SJCRH30 (cell line): ENCODE results near the gene HOXB4. TPM values are rescaled to one million over a fixed set of nuclear protein-coding genes. Genes with fewer than 3 reads are reported as not detected.
A peak's percentile ranks its signal among the peaks of the same experiment; 100 is the strongest.

Source experiments
- DNase-seq, 2 experiments: peaks; one replicate each; pipeline ENCODE4 v3.0.0-alpha.2; 2015 to 2020
- H3K27ac ChIP-seq: fragments of 250-450 bp; sonication (Bioruptor Pico); 2 replicates; pipeline ENCODE4 v1.5.1; 2020; ENCODE audit warnings: mild to moderate bottlenecking, moderate library complexity
- H3K27me3 ChIP-seq: fragments of 250-450 bp; sonication (Bioruptor Pico); 2 replicates; pipeline ENCODE4 v1.5.1; 2020; ENCODE audit warnings: mild to moderate bottlenecking, moderate library complexity
- H3K36me3 ChIP-seq: fragments of 250-450 bp; sonication (Bioruptor Pico); 2 replicates; pipeline ENCODE4 v1.5.1; 2020; ENCODE audit warnings: mild to moderate bottlenecking, moderate library complexity
- H3K4me1 ChIP-seq: fragments of 250-450 bp; sonication (Bioruptor Pico); 2 replicates; pipeline ENCODE4 v1.5.1; 2020; ENCODE audit warnings: mild to moderate bottlenecking, moderate library complexity
- H3K4me3 ChIP-seq: fragments of 250-450 bp; sonication (Bioruptor Pico); 2 replicates; pipeline ENCODE4 v1.5.1; 2020; ENCODE audit warnings: mild to moderate bottlenecking, moderate library complexity
- H3K9me3 ChIP-seq: fragments of 250-450 bp; sonication (Bioruptor Pico); replicated peaks from 2 replicates; pipeline ENCODE4 v1.5.1; 2020; ENCODE audit warnings: mild to moderate bottlenecking, moderate library complexity
- total RNA-seq: library from RNA; depleted of rRNA; stranded (reverse); fragments of >200 nt; shearing (Covaris generic); gene quantifications from 2 replicates; pipeline ENCODE4 v1.2.3, GENCODE V29; 2014; rRNA removed

HOXB4 gene
- total RNA-seq: 3.7 and 4.3 TPM in 2 replicates

- H3K27me3 ChIP-seq: no peaks in the 10 kb centered on the region
- 0 out of 2 replicates have a peak, but pooled peaks cover 4% of the 10 kb centered on the region for H3K4me1 ChIP-seq
- peak within 1 kb of the TSS; percentile 94 for H3K4me3 ChIP-seq
- DNase-seq: peak; percentile 80 to 82
- H3K27ac ChIP-seq: peak within 1 kb of the TSS; percentile 42; the same call in 1 of the 2 replicates
- H3K9me3 ChIP-seq: no peaks in the 10 kb centered on the region
- no peaks in the 10 kb centered on the region for H3K36me3 ChIP-seq
Measured at GRCh38 chr17:48577946-48578615, at the start of gene HOXB4. TSS of gene HOXB4 (minus strand) at chr17:48578350. CDS start at chr17:48578319, 31 bp downstream.

- Histone ChIP-seq H3K9me3 (no peaks in the 10 kb centered on the region), H3K27ac (peak overlapping the region; percentile 8; the same call in 1 of the 2 replicates)
Measured at GRCh38 chr17:48627118-48627597, 49.0 kb upstream of the HOXB4 start.

GRCh38 chr17:48626245-48627117 is 48.3 kb upstream of the HOXB4 start, which contains the start of gene HOXB9:
TSS of gene HOXB9 (minus strand) at chr17:48626358. CDS start at chr17:48626269, 89 bp downstream.
- Histone ChIP-seq H3K4me3 (peak within 1 kb of the TSS; percentile 59), H3K27ac (peak within 1 kb of the TSS; percentile 8; the same call in 1 of the 2 replicates), H3K4me1 (no peaks in the 10 kb centered on the region; the same call in 1 of the 2 replicates), H3K27me3 (peaks cover 17% of the 10 kb centered on the region), H3K36me3 (no peaks in the 10 kb centered on the region), H3K9me3 (no peaks in the 10 kb centered on the region)
- DNase-seq: peak; percentile 61 to 62

More at GRCh38 chr17:48627118-48627597, 49.0 kb upstream of the HOXB4 start:
- DNase-seq: peak in 1 of 2 experiments; percentile 20
- Histone ChIP-seq H3K36me3 (no peaks in the 10 kb centered on the region), H3K27me3 (peaks cover 17% of the 10 kb centered on the region), H3K4me1 (no peaks in the 10 kb centered on the region; the same call in 1 of the 2 replicates), H3K4me3 (peak overlapping the region; percentile 59)

- peak; percentile 30 to 53 for DNase-seq
- peaks cover 12% of the 10 kb centered on the region for H3K27me3 ChIP-seq
- H3K27ac ChIP-seq: no peak overlapping the region
- H3K9me3 ChIP-seq: no peaks in the 10 kb centered on the region
- H3K4me1 ChIP-seq: no peaks in the 10 kb centered on the region; the same call in 1 of the 2 replicates
- peak overlapping the region; percentile 59 for H3K4me3 ChIP-seq
- H3K36me3 ChIP-seq: no peaks in the 10 kb centered on the region
Measured at GRCh38 chr17:48625495-48626244, 47.5 kb upstream of the HOXB4 start.

- peak; percentile 29 to 49 for DNase-seq
- Histone ChIP-seq H3K4me1 (no peaks in the 10 kb centered on the region; the same call in 1 of the 2 replicates), H3K4me3 (peak overlapping the region; percentile 59), H3K9me3 (no peaks in the 10 kb centered on the region), H3K36me3 (no peaks in the 10 kb centered on the region), H3K27me3 (peaks cover 12% of the 10 kb centered on the region), H3K27ac (no peak overlapping the region)
Measured at GRCh38 chr17:48624544-48625494, 46.7 kb upstream of the HOXB4 start.

GRCh38 chr17:48624118-48624517 is 46.0 kb upstream of the HOXB4 start:
- peaks cover 12% of the 10 kb centered on the region for H3K27me3 ChIP-seq

GRCh38 chr17:48623583-48623982 is 45.4 kb upstream of the HOXB4 start:
- no peak overlapping the region for H3K27ac ChIP-seq
- H3K4me1 ChIP-seq: no peaks in the 10 kb centered on the region; the same call in 1 of the 2 replicates
- no peaks in the 10 kb centered on the region for H3K36me3 ChIP-seq
- no peak for DNase-seq
- H3K27me3 ChIP-seq: peaks cover 13% of the 10 kb centered on the region
- H3K4me3 ChIP-seq: no peak overlapping the region
- no peaks in the 10 kb centered on the region for H3K9me3 ChIP-seq

More at GRCh38 chr17:48624118-48624517, 46.0 kb upstream of the HOXB4 start:
- H3K36me3 ChIP-seq: no peaks in the 10 kb centered on the region
- H3K9me3 ChIP-seq: no peaks in the 10 kb centered on the region
- no peak overlapping the region for H3K27ac ChIP-seq
- H3K4me1 ChIP-seq: no peaks in the 10 kb centered on the region; the same call in 1 of the 2 replicates
- no peak for DNase-seq
- no peak overlapping the region for H3K4me3 ChIP-seq

- no peak overlapping the region for H3K4me3 ChIP-seq
- no peaks in the 10 kb centered on the region; the same call in 1 of the 2 replicates for H3K4me1 ChIP-seq
- H3K27ac ChIP-seq: no peak overlapping the region
- DNase-seq: no peak
- H3K9me3 ChIP-seq: no peaks in the 10 kb centered on the region
- no peaks in the 10 kb centered on the region for H3K36me3 ChIP-seq
- H3K27me3 ChIP-seq: peaks cover 20% of the 10 kb centered on the region
Measured at GRCh38 chr17:48622857-48623256, 44.7 kb upstream of the HOXB4 start.

GRCh38 chr17:48621410-48622392 is 43.6 kb upstream of the HOXB4 start:
- H3K27ac ChIP-seq: no peak overlapping the region
- H3K4me1 ChIP-seq: no peaks in the 10 kb centered on the region
- no peak overlapping the region for H3K4me3 ChIP-seq
- DNase-seq: no peak
- H3K36me3 ChIP-seq: no peaks in the 10 kb centered on the region
- no peaks in the 10 kb centered on the region for H3K9me3 ChIP-seq
- peaks cover 23% of the 10 kb centered on the region for H3K27me3 ChIP-seq

GRCh38 chr17:48620461-48621139 is 42.5 kb upstream of the HOXB4 start:
- H3K27me3 ChIP-seq: peaks cover 30% of the 10 kb centered on the region
- no peak for DNase-seq

GRCh38 chr17:48619826-48620449 is 41.8 kb upstream of the HOXB4 start:
- Histone ChIP-seq H3K36me3 (no peaks in the 10 kb centered on the region), H3K4me1 (no peaks in the 10 kb centered on the region), H3K27ac (no peak overlapping the region), H3K9me3 (no peaks in the 10 kb centered on the region), H3K4me3 (no peak overlapping the region), H3K27me3 (peaks cover 30% of the 10 kb centered on the region)
- no peak for DNase-seq

More at GRCh38 chr17:48620461-48621139, 42.5 kb upstream of the HOXB4 start:
- H3K4me1 ChIP-seq: no peaks in the 10 kb centered on the region
- no peak overlapping the region for H3K27ac ChIP-seq
- no peaks in the 10 kb centered on the region for H3K9me3 ChIP-seq
- no peaks in the 10 kb centered on the region for H3K36me3 ChIP-seq
- H3K4me3 ChIP-seq: no peak overlapping the region
